Measurements from ENCODE around the gene SORBS2.
A peak's percentile ranks its signal among the peaks of the same experiment; 100 is the strongest.

SORBS2 gene

GRCh38 chr4:185626798-185627197, 185.2 kb downstream of the SORBS2 start:
- no peak for FAIRE-seq

- no peak for FAIRE-seq
Observed at GRCh38 chr4:185625503-185625902, 186.5 kb downstream of the SORBS2 start.

- FAIRE-seq: no peak
Observed at GRCh38 chr4:185624259-185624589, 187.8 kb downstream of the SORBS2 start.

- no peak for FAIRE-seq
Observed at GRCh38 chr4:185623444-185624258, 188.3 kb downstream of the SORBS2 start.

GRCh38 chr4:185608185-185608584, 203.8 kb downstream of the SORBS2 start:
- no peak for FAIRE-seq

GRCh38 chr4:185602397-185602796, 209.6 kb downstream of the SORBS2 start:
- no peak for FAIRE-seq

GRCh38 chr4:185600801-185601434, 211.1 kb downstream of the SORBS2 start:
- FAIRE-seq: no peak

GRCh38 chr4:185599553-185600243, 212.3 kb downstream of the SORBS2 start:
- no peak for FAIRE-seq

GRCh38 chr4:185598846-185599552, 213.0 kb downstream of the SORBS2 start:
- FAIRE-seq: no peak

GRCh38 chr4:185597532-185598188, 214.3 kb downstream of the SORBS2 start:
- peak; percentile 75 for FAIRE-seq

GRCh38 chr4:185592845-185593488, 219.0 kb downstream of the SORBS2 start:
- no peak for FAIRE-seq

- no peak for FAIRE-seq
Observed at GRCh38 chr4:185592438-185592837, 219.6 kb downstream of the SORBS2 start.

- no peak for FAIRE-seq
Observed at GRCh38 chr4:185591679-185592141, 220.3 kb downstream of the SORBS2 start.

GRCh38 chr4:185590982-185591381, 221.0 kb downstream of the SORBS2 start:
- no peak for FAIRE-seq

GRCh38 chr4:185589067-185589836, 222.7 kb downstream of the SORBS2 start:
- no peak for FAIRE-seq

GRCh38 chr4:185587427-185588161, 224.4 kb downstream of the SORBS2 start:
- FAIRE-seq: no peak

GRCh38 chr4:185587030-185587426, 225.0 kb downstream of the SORBS2 start:
- FAIRE-seq: no peak

- no peak for FAIRE-seq
Observed at GRCh38 chr4:185585211-185585610, 226.8 kb downstream of the SORBS2 start.

GRCh38 chr4:185583813-185584212, 228.2 kb downstream of the SORBS2 start:
- no peak for FAIRE-seq

GRCh38 chr4:185582651-185583400, 229.2 kb downstream of the SORBS2 start:
- FAIRE-seq: no peak
